Brain microvascular endothelial cell (primary cell): ENCODE data around the gene FDXR.
A peak's percentile ranks its signal among the peaks of the same experiment; 100 is the strongest.

ENCODE experiments used
- DNase-seq: peaks from one replicate; pipeline ENCODE4 v3.0.0-alpha.2; 2020
- H3K27ac ChIP-seq: fragments of 250-450 bp; sonication (Bioruptor Pico); 2 replicates; pipeline ENCODE4 v1.5.1; 2020; ENCODE audit warnings: mild to moderate bottlenecking, moderate library complexity
- H3K27me3 ChIP-seq: fragments of 250-450 bp; sonication (Bioruptor Pico); replicated peaks from 2 replicates; pipeline ENCODE4 v1.5.1; 2020; ENCODE audit warnings: mild to moderate bottlenecking
- H3K36me3 ChIP-seq: fragments of 250-450 bp; sonication (Bioruptor Pico); replicated peaks from 2 replicates; pipeline ENCODE4 v1.5.1; 2020; ENCODE audit warnings: mild to moderate bottlenecking
- H3K4me3 ChIP-seq: 2 replicates; pipeline ENCODE4 v1.5.1; 2011; ENCODE audit warnings: low read depth, mild to moderate bottlenecking, control low read depth, low read length, moderate library complexity
- in situ Hi-C: cut with HindIII; loops from 2 replicates; pipeline ENCODE4 v1.10.0; 2017; ENCODE audit warnings: low sequenced_read_pairs, low pct_ligation_motif_present
- TF ChIP-seq, protein P1 (sequence below): IDR thresholded peaks from 2 replicates; pipeline ENCODE4 v1.5.1; 2011; ENCODE audit warnings: low read depth, mild to moderate bottlenecking, moderate library complexity, low read length, control low read depth, inconsistent platforms; ENCODE audit errors: missing control alignments

The FDXR gene

DNA sequence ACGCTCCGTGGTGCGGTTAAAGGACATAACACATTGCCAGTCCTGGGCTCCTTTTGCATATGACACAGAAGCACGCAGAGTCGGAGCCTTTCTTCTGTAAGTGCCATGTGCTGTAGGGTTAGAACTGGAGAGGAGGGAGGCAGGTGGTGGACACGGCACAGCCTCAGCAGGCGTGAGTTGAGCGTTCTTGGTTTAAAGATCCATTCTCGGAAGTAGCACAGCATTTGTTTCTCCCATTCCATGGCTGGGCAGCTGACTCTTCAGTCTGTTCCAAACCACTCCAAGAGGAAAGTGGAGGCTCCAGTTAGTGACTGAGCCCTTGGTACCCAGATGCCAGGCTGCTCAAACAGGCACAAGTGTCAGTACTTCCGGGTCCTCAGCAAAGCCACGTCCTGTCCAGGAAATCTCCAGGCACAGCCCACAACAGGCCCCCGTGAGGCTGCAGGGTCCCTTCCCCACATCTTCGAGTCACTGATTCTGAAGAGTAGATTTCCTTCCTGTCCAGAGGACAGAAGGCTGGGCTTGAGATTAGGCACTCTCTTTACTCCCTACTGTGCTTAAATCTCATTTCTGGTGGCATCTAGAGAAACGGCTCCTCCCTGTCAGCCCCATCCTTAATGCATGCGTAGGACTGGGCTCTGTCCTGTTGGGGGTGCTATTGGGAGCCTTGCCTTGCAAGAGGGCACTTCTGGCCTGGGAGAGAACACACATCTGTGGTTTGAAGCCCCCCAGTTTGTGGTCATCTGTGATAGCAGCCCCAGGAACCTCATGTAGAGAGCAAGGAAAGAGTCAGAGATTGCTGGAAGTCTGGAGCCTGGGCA lies 57.0 kb downstream of the FDXR start:
- Histone ChIP-seq H3K27ac (no peak overlapping the region), H3K36me3 (peaks cover 3% of the 10 kb centered on the region), H3K4me3 (no peak overlapping the region), H3K27me3 (no peaks in the 10 kb centered on the region)
- in situ Hi-C loops = no loop called here
- DNase-seq = no peak
- TF ChIP-seq, protein P1, sequence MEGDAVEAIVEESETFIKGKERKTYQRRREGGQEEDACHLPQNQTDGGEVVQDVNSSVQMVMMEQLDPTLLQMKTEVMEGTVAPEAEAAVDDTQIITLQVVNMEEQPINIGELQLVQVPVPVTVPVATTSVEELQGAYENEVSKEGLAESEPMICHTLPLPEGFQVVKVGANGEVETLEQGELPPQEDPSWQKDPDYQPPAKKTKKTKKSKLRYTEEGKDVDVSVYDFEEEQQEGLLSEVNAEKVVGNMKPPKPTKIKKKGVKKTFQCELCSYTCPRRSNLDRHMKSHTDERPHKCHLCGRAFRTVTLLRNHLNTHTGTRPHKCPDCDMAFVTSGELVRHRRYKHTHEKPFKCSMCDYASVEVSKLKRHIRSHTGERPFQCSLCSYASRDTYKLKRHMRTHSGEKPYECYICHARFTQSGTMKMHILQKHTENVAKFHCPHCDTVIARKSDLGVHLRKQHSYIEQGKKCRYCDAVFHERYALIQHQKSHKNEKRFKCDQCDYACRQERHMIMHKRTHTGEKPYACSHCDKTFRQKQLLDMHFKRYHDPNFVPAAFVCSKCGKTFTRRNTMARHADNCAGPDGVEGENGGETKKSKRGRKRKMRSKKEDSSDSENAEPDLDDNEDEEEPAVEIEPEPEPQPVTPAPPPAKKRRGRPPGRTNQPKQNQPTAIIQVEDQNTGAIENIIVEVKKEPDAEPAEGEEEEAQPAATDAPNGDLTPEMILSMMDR = peak; percentile 58

DNA sequence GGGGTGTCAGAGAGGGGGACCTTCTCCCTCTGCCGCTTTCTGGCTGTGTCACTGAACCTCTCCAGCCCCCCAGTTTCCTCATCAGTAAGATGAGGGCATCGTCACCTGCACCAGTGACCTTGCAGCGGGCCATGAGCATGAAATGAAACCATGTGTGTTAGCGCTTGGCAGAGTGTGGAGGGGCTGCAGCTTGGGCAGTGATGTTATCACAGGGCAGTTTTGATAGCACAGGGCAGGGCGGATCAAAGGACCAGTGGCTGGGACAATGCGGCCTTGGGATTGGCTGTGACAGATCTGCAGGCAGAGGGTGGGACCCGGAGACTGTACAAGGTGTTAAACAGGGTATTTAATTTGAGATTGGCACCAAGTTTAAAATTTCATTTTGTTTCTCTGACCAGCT lies 57.7 kb downstream of the FDXR start:
- Histone ChIP-seq H3K36me3 (peaks cover 3% of the 10 kb centered on the region), H3K27ac (no peak overlapping the region), H3K27me3 (no peaks in the 10 kb centered on the region), H3K4me3 (no peak overlapping the region)
- TF ChIP-seq, protein P1 = no peak
- in situ Hi-C loops = no loop called here
- DNase-seq = no peak

DNA sequence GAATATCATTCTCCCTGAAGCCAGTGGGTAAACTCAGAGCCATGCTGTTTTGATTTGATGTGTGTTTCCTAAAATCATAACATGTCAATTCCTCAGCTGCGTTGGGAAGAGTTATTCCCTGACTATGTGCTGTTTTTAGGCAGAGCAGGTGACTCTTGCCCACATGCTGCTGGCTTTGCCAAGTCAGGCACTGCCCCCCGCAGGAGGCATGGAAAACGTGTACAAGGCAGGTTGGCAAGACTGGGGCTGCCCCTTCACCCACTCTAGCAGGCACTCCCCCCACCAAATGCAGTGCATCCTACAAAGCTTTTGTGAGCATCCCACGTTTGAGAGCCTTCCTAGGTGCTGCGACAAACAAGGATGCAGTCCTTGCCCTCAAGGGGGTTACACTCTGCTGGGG lies 58.3 kb downstream of the FDXR start:
- Histone ChIP-seq H3K27ac (no peak overlapping the region), H3K27me3 (no peaks in the 10 kb centered on the region), H3K36me3 (no peaks in the 10 kb centered on the region), H3K4me3 (no peak overlapping the region)
- in situ Hi-C loops = no loop called here
- DNase-seq = no peak
- TF ChIP-seq, protein P1 = peak; percentile 30
